H1 (cell line): ENCODE results near the gene KLHL18. TPM values are rescaled to one million over a fixed set of nuclear protein-coding genes. Genes with fewer than 3 reads are reported as not detected.

ENCODE experiments used
- CTCF ChIA-PET: fragments of 300-600 bp; sonication (Branson Sonifier 250); formaldehyde crosslinking; loops from one replicate; lab custom pipeline; 2021; ENCODE audit not compliant: partially characterized antibody; lab: Charles Lee
- POLR2A ChIA-PET: fragments of 300-600 bp; sonication (Branson Sonifier 250); formaldehyde crosslinking; loops from one replicate; lab custom pipeline; 2021; ENCODE audit warnings: inconsistent platforms; ENCODE audit not compliant: partially characterized antibody; lab: Charles Lee
- DNase-seq, 2 experiments: peaks; one replicate each; pipeline versions ENCODE4 v3.0.0 to v3.0.0-alpha.2; 2010 to 2022; ENCODE audit warnings: low spot score in 2 of 2, low read depth in 1 of 2, mixed read lengths in 1 of 2
- FAIRE-seq: peaks from 2 replicates; lab custom pipeline; 2011; peaks lifted over from hg19 to GRCh38; lab: Jason Lieb, UNC
- H2AFZ ChIP-seq: 2 replicates; pipeline ENCODE4 v1.8.1; 2012; ENCODE audit warnings: low read length, inconsistent platforms
- H2AK5ac ChIP-seq: 2 replicates; pipeline ENCODE4 v1.6.1; 2013; ENCODE audit warnings: low read depth, low read length
- H2BK120ac ChIP-seq: replicated peaks from 2 replicates; pipeline ENCODE3; 2013; ENCODE audit warnings: low read depth, low read length, inconsistent platforms
- H2BK12ac ChIP-seq: 2 replicates; pipeline ENCODE4 v1.6.1; 2013; ENCODE audit warnings: low read depth, low read length
- H2BK15ac ChIP-seq: 2 replicates; pipeline ENCODE4 v1.6.1; 2013; ENCODE audit warnings: low read length
- H2BK20ac ChIP-seq: 2 replicates; pipeline ENCODE4 v1.6.1; 2013; ENCODE audit warnings: low read length
- H2BK5ac ChIP-seq: 2 replicates; pipeline ENCODE4 v1.6.1; 2013; ENCODE audit warnings: low read depth, low read length
- H3K14ac ChIP-seq: 2 replicates; pipeline ENCODE4 v1.6.1; 2013; ENCODE audit warnings: inconsistent platforms; ENCODE audit not compliant: insufficient read length
- H3K18ac ChIP-seq: 2 replicates; pipeline ENCODE4 v1.6.1; 2013; ENCODE audit warnings: low read length; ENCODE audit errors: extremely low read depth
- H3K23ac ChIP-seq: 2 replicates; pipeline ENCODE4 v1.6.1; 2013; ENCODE audit warnings: inconsistent platforms; ENCODE audit not compliant: insufficient read length
- H3K23me2 ChIP-seq: 2 replicates; pipeline ENCODE4 v1.6.1; 2013; ENCODE audit warnings: low read depth, low read length
- H3K27ac ChIP-seq: 2 replicates; pipeline ENCODE4 v1.6.1; 2011; ENCODE audit warnings: low read depth, low read length, inconsistent platforms
- H3K27me3 ChIP-seq, 4 experiments: replicated peaks in 1 of 4; 1 replicate in 1 of 4; 2 replicates in 3 of 4; pipeline versions ENCODE4 v1.6.1 to v1.8.1; 2011 to 2013; ENCODE audit warnings: low read length in 3 of 4, mild to moderate bottlenecking in 3 of 4, inconsistent platforms in 2 of 4, mixed read lengths in 2 of 4, moderate library complexity in 1 of 4; ENCODE audit not compliant: control insufficient read depth in 3 of 4, insufficient read depth in 3 of 4; ENCODE audit errors: extremely low read depth in 1 of 4
- H3K36me3 ChIP-seq, 4 experiments: 2 replicates each; pipeline versions ENCODE4 v1.6.1 to v1.8.1; 2011 to 2013; ENCODE audit warnings: mild to moderate bottlenecking in 4 of 4, low read length in 3 of 4, moderate library complexity in 2 of 4, control low read depth in 1 of 4, inconsistent platforms in 1 of 4; ENCODE audit not compliant: insufficient read depth in 4 of 4, control insufficient read depth in 2 of 4
- H3K4ac ChIP-seq: replicated peaks from 2 replicates; pipeline ENCODE3; 2013; ENCODE audit warnings: low read length, low read depth, mixed read lengths, inconsistent platforms; ENCODE audit not compliant: insufficient read length
- H3K4me1 ChIP-seq, 4 experiments: replicated peaks in 1 of 4; 1 replicate in 1 of 4; 2 replicates in 3 of 4; pipeline versions ENCODE4 v1.6.1 to v1.8.1; 2011 to 2013; ENCODE audit warnings: low read length in 3 of 4, inconsistent platforms in 2 of 4, mixed read lengths in 1 of 4; ENCODE audit not compliant: insufficient read depth in 4 of 4, control insufficient read depth in 3 of 4
- H3K4me2 ChIP-seq, 2 experiments: 2 replicates each; pipeline versions ENCODE4 v1.6.1 to v1.8.1; 2011 to 2013; ENCODE audit warnings: low read depth in 2 of 2, low read length in 2 of 2, control low read depth in 1 of 2, inconsistent platforms in 1 of 2, mild to moderate bottlenecking in 1 of 2; ENCODE audit not compliant: insufficient read depth in 1 of 2
- H3K4me3 ChIP-seq, 4 experiments: fragments of 200-600, 300-600 bp in 1 of 4; sonication (generic), shearing (Covaris generic), sonication (Bioruptor Twin) in 1 of 4; 2 replicates each; pipeline versions ENCODE4 v1.5.1 to v1.8.1; 2011 to 2016; ENCODE audit warnings: low read length in 4 of 4, low read depth in 3 of 4, control low read depth in 2 of 4, inconsistent platforms in 2 of 4, mild to moderate bottlenecking in 2 of 4, mixed read lengths in 1 of 4, moderate library complexity in 1 of 4; ENCODE audit not compliant: insufficient read depth in 2 of 4; ENCODE audit errors: extremely low read depth in 1 of 4
- H3K56ac ChIP-seq: replicated peaks from 2 replicates; pipeline ENCODE3; 2013; ENCODE audit warnings: low read depth, mild to moderate bottlenecking, mixed read lengths, low read length, inconsistent platforms; ENCODE audit not compliant: insufficient read length
- H3K79me1 ChIP-seq: 2 replicates; pipeline ENCODE4 v1.6.1; 2013; ENCODE audit warnings: low read depth, low read length, control low read depth
- H3K79me2 ChIP-seq, 2 experiments: 2 replicates each; pipeline versions ENCODE4 v1.6.1 to v1.8.1; 2012 to 2013; ENCODE audit warnings: low read length in 2 of 2, mild to moderate bottlenecking in 2 of 2, inconsistent platforms in 1 of 2; ENCODE audit not compliant: insufficient read depth in 2 of 2, control insufficient read depth in 1 of 2
- H3K9ac ChIP-seq, 4 experiments: replicated peaks in 1 of 4; 1 replicate in 1 of 4; 2 replicates in 3 of 4; pipeline versions ENCODE4 v1.6.1 to v1.8.1; 2011 to 2013; ENCODE audit warnings: low read depth in 3 of 4, low read length in 3 of 4, control low read depth in 2 of 4, mild to moderate bottlenecking in 2 of 4, moderate library complexity in 2 of 4, inconsistent platforms in 1 of 4; ENCODE audit errors: extremely low read depth in 1 of 4
- H3K9me3 ChIP-seq, 2 experiments: 2 replicates each; pipeline versions ENCODE4 v1.6.1 to v1.8.1; 2012 to 2013; ENCODE audit warnings: mild to moderate bottlenecking in 2 of 2, moderate library complexity in 2 of 2, control low read depth in 1 of 2, inconsistent platforms in 1 of 2, low read depth in 1 of 2, low read length in 1 of 2, mixed read lengths in 1 of 2; ENCODE audit not compliant: insufficient read depth in 2 of 2
- H4K20me1 ChIP-seq, 2 experiments: replicated peaks in 1 of 2; 2 replicates each; pipeline versions ENCODE3 to v1.8.1; 2011 to 2013; ENCODE audit warnings: inconsistent platforms in 2 of 2, low read length in 2 of 2, mild to moderate bottlenecking in 1 of 2; ENCODE audit not compliant: insufficient read depth in 2 of 2, control insufficient read depth in 1 of 2
- H4K5ac ChIP-seq: 2 replicates; pipeline ENCODE4 v1.6.1; 2013; ENCODE audit warnings: low read length, low read depth, mixed read lengths, inconsistent platforms; ENCODE audit not compliant: insufficient read length
- H4K8ac ChIP-seq: 2 replicates; pipeline ENCODE4 v1.8.0; 2013; ENCODE audit warnings: mild to moderate bottlenecking, moderate library complexity, low read length, inconsistent platforms; ENCODE audit not compliant: insufficient read depth; ENCODE audit errors: extremely low read depth
- H4K91ac ChIP-seq: replicated peaks from 2 replicates; pipeline ENCODE3; 2013; ENCODE audit warnings: low read length, mixed read lengths, inconsistent platforms; ENCODE audit not compliant: insufficient read length
- ATF3 ChIP-seq: IDR thresholded peaks from 2 replicates; pipeline ENCODE4 v1.6.1; 2011; ENCODE audit warnings: low read depth, mild to moderate bottlenecking, low read length; ENCODE audit not compliant: insufficient read depth
- BRCA1 ChIP-seq: IDR thresholded peaks from 2 replicates; pipeline ENCODE4 v1.6.1; 2012; ENCODE audit warnings: low read depth, low read length, improper control_type of control experiment
- CHD2 ChIP-seq: IDR thresholded peaks from 2 replicates; pipeline ENCODE4 v1.6.1; 2012; ENCODE audit warnings: low read length, improper control_type of control experiment
- CTCF ChIP-seq, 3 experiments: IDR thresholded peaks; 1 replicate in 2 of 3; 2 replicates in 1 of 3; pipeline versions ENCODE4 v1.5.1 to v1.6.1; 2011; ENCODE audit warnings: low read length in 3 of 3, mild to moderate bottlenecking in 3 of 3, inconsistent platforms in 2 of 3, low read depth in 1 of 3, moderate library complexity in 1 of 3; ENCODE audit not compliant: insufficient read depth in 1 of 3; ENCODE audit errors: control extremely low read depth in 1 of 3
- E2F6 ChIP-seq: IDR thresholded peaks from 2 replicates; pipeline ENCODE4 v1.6.1; 2012; ENCODE audit warnings: inconsistent platforms
- EP300 ChIP-seq, 2 experiments: IDR thresholded peaks; 1 replicate in 1 of 2; 2 replicates in 1 of 2; pipeline ENCODE4 v1.6.1; 2011 to 2012; ENCODE audit warnings: low read depth in 2 of 2, low read length in 2 of 2, mild to moderate bottlenecking in 2 of 2, borderline replicate concordance in 1 of 2, inconsistent platforms in 1 of 2, moderate library complexity in 1 of 2
- EZH2 ChIP-seq: fragments of 200-600 bp; sonication (generic); IDR thresholded peaks from 2 replicates; pipeline ENCODE4 v1.7.1; 2012; ENCODE audit warnings: low read depth, mild to moderate bottlenecking, moderate library complexity, low read length, inconsistent platforms; ENCODE audit not compliant: severe bottlenecking
- RAD21 ChIP-seq, 2 experiments: IDR thresholded peaks in 1 of 2; conservative IDR thresholded peaks in 1 of 2; 2 replicates each; pipeline ENCODE4 v1.6.1; 2011; ENCODE audit warnings: low read depth in 2 of 2, low read length in 2 of 2, improper control_type of control experiment in 1 of 2, inconsistent platforms in 1 of 2, mild to moderate bottlenecking in 1 of 2, moderate library complexity in 1 of 2
- RXRA ChIP-seq: IDR thresholded peaks from 2 replicates; pipeline ENCODE4 v1.6.1; 2011; ENCODE audit warnings: low read depth, mild to moderate bottlenecking, low read length, moderate library complexity; ENCODE audit not compliant: insufficient read depth
- WGBS, 2 experiments: shearing (Covaris generic) in 1 of 2; methylation state at CpG; one replicate each; pipeline versions ENCODE4 v1.1.6 to v1.1.7; 2013 to 2015; ENCODE audit warnings: low lambda C conversion rate in 2 of 2, mixed read lengths in 2 of 2, inconsistent platforms in 1 of 2, low coverage in 1 of 2, missing lambda C conversion rate in 1 of 2; ENCODE audit not compliant: insufficient replicate concordance in 2 of 2, insufficient coverage in 1 of 2, insufficient read length in 1 of 2; ENCODE audit errors: extremely low coverage in 1 of 2, missing lambda C conversion rate in 1 of 2; 5-methylcytosine and 5-hydroxymethylcytosine counted together
- polyA plus RNA-seq, 7 experiments: library from polyadenylated mRNA; depleted of rRNA in 3 of 7; stranded (reverse) in 5 of 7; unstranded in 2 of 7; fragments of >200 nt in 5 of 7; fragments of 200-250 nt in 2 of 7; gene quantifications; 1 replicate in 5 of 7; 2 replicates in 1 of 7; 4 replicates in 1 of 7; pipeline versions ENCODE4 v1.2.1 to v1.2.3, GENCODE V29; 2011 to 2013; ENCODE audit warnings: missing spikeins in 2 of 7, mixed read lengths in 2 of 7
- total RNA-seq: library from RNA; stranded (reverse); fragmentation: NEBNext Ultra II Directional; extraction: Animal tissue kit (Norgen Biotek cat#: 25700); gene quantifications from 2 replicates; pipeline ENCODE4 v1.2.1, GENCODE V29; 2021

KLHL18 gene
- total and polyA plus RNA-seq, 2 of the 8 experiments (the other 6 are each of a cell fraction or from before 2014, with no cell fraction given), result 19.9 to 31.7 TPM

GRCh38 chr3:47362701-47363100 is 80.0 kb downstream of the KLHL18 start:
- Histone ChIP-seq H3K9me3 (peaks cover 5 to 7% of the 10 kb centered on the region in 2 experiments; a peak in 1 of 4 replicates), H3K79me1 (no peaks in the 10 kb centered on the region), H3K18ac (no peak overlapping the region), H4K91ac (no peak overlapping the region), H3K23me2 (no peaks in the 10 kb centered on the region; the same call in 1 of the 2 replicates), H2BK120ac (no peak overlapping the region), H2BK15ac (no peak overlapping the region), H2BK20ac (no peak overlapping the region), H3K4me2 (no peak overlapping the region), H3K27ac (no peak overlapping the region), H2AK5ac (no peak overlapping the region), H4K8ac (no peak overlapping the region), H3K14ac (no peak overlapping the region), H3K4me1 (no peaks in the 10 kb centered on the region; a peak in 1 of 7 replicates), H2AFZ (no peak overlapping the region), H3K56ac (no peak overlapping the region), H3K23ac (no peak overlapping the region), H3K9ac (no peak overlapping the region), H3K4ac (no peak overlapping the region), H3K79me2 (no peaks in the 10 kb centered on the region), H4K5ac (no peak overlapping the region), H4K20me1 (no peaks in the 10 kb centered on the region), H2BK12ac (no peak overlapping the region), H3K4me3 (no peak overlapping the region), H2BK5ac (no peak overlapping the region), H3K36me3 (no peaks in the 10 kb centered on the region; a peak in 1 of 8 replicates), H3K27me3 (no peaks in the 10 kb centered on the region)
- POLR2A ChIA-PET, result interaction anchor here (2.5 kb wide), 1 partner anchor 17 kb away, joined by 9 read pairs; the partner anchor contains the start of gene PTPN23
- DNase-seq (no peak), FAIRE-seq (no peak)
- CTCF ChIA-PET, result interaction anchor here (1.0 to 1.5 kb wide), 3 partner anchors 28 to 327 kb away, joined by 3 to 6 read pairs (median 4); no protein-coding TSS in a partner anchor
- WGBS, 2 experiments, result 85% methylated on average over 5 of the region's 5 CpGs; no CpG with 5 or more reads in 1 of the 2 experiments
- no peak for TF ChIP-seq BRCA1
- TF ChIP-seq RXRA, result no peak
- TF ChIP-seq EZH2, result no peak
- no peak for TF ChIP-seq RAD21 (IDR thresholded peaks at IDR 0.05 in 1 of 2, conservative IDR thresholded peaks at IDR 0.05 in 1 of 2; ENCODE audit: low read depth in 2 of 2, low read length in 2 of 2)
- no peak for TF ChIP-seq EP300 (IDR thresholded peaks at IDR 0.05; ENCODE audit: borderline replicate concordance in 1 of 2, low read depth in 2 of 2, low read length in 2 of 2)
- TF ChIP-seq E2F6, result no peak
- no peak for TF ChIP-seq ATF3
- TF ChIP-seq CTCF (IDR thresholded peaks at IDR 0.05; ENCODE audit: control extremely low read depth in 1 of 3, insufficient read depth in 1 of 3, low read depth in 1 of 3, low read length in 3 of 3), result no peak
- TF ChIP-seq CHD2, result no peak
